ENCODE results near the gene ROCK2. TPM values are rescaled to one million over a fixed set of nuclear protein-coding genes. Genes with fewer than 3 reads are reported as not detected.

Gene ROCK2
- total and polyA plus RNA-seq, 9 of the 15 experiments (the other 6 are each of a cell fraction or from before 2014, with no cell fraction given), result 4.9 to 30.6 (median 14.3) TPM

DNA sequence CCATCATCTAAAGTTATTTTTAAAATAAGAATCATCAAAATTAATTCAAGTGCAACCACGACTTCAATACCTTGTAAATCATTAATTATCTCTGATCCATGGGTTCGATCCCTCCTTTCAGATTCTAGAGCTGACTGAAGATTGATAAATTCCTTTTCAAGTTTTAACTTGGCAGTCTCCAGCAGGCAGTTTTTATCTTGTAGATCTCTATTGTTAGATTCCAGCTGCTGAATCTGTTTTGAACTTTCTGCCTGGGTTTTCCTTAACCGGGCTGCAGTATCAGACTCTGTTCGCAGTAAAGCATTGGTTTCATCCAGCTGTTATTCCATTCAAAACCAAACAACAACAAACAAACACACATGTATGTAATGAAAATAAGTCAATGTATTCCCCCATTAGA, 129.7 kb downstream of the ROCK2 start (continued):
- no peak for TF ChIP-seq SRSF7 (optimal IDR thresholded peaks at IDR 0.05; ENCODE audit: low read depth, low read length)
- no peak for TF ChIP-seq ETV1 (tag; conservative IDR thresholded peaks at IDR 0.05; ENCODE audit: low read depth)
- no peak for TF ChIP-seq ZNF436 (CRISPR knock-in tag; IDR thresholded peaks at IDR 0.05)
- no peak for TF ChIP-seq ZNF41 (CRISPR knock-in tag; conservative IDR thresholded peaks at IDR 0.05)
- TF ChIP-seq, protein P1, sequence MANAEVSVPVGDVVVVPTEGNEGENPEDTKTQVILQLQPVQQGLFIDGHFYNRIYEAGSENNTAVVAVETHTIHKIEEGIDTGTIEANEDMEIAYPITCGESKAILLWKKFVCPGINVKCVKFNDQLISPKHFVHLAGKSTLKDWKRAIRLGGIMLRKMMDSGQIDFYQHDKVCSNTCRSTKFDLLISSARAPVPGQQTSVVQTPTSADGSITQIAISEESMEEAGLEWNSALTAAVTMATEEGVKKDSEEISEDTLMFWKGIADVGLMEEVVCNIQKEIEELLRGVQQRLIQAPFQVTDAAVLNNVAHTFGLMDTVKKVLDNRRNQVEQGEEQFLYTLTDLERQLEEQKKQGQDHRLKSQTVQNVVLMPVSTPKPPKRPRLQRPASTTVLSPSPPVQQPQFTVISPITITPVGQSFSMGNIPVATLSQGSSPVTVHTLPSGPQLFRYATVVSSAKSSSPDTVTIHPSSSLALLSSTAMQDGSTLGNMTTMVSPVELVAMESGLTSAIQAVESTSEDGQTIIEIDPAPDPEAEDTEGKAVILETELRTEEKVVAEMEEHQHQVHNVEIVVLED (CRISPR knock-in tag; IDR thresholded peaks at IDR 0.05), result no peak
- no peak for TF ChIP-seq SMAD2 (IDR thresholded peaks at IDR 0.05; ENCODE audit: low read depth, low read length)
- no peak for TF ChIP-seq TFE3 (CRISPR knock-in tag; IDR thresholded peaks at IDR 0.05)
- TF ChIP-seq SREBF1 (IDR thresholded peaks at IDR 0.05; ENCODE audit: borderline replicate concordance, low read depth, low read length), result no peak
- no peak for TF ChIP-seq NBN (IDR thresholded peaks at IDR 0.05; ENCODE audit: low read depth)
- no peak for TF ChIP-seq BCL6 (CRISPR knock-in tag; IDR thresholded peaks at IDR 0.05)
- TF ChIP-seq ILK (tag; IDR thresholded peaks at IDR 0.05; ENCODE audit: borderline replicate concordance, low read depth), result no peak
- no peak for TF ChIP-seq CREB1 (IDR thresholded peaks at IDR 0.05)
- no peak for TF ChIP-seq CREB1 (CRISPR knock-in tag; IDR thresholded peaks at IDR 0.05)
- TF ChIP-seq ZBTB7A (IDR thresholded peaks at IDR 0.05; ENCODE audit: borderline replicate concordance, control insufficient read depth, low read depth, low read length), result no peak
